ENCODE results near the gene SLC17A9.

SLC17A9 gene

GRCh38 chr20:62914970-62915457, 37.5 kb upstream of the SLC17A9 start:
- Histone ChIP-seq H3K4me3 (ENCODE audit: insufficient read length, low read depth) (no peak overlapping the region), H3K27me3 (ENCODE audit: insufficient read depth, insufficient read length) (no peaks in the 10 kb centered on the region), H3K4me1 (ENCODE audit: insufficient read depth, insufficient read length) (peaks cover 3% of the 10 kb centered on the region), H3K36me3 (ENCODE audit: insufficient read depth, insufficient read length, low read length) (peaks cover 50% of the 10 kb centered on the region), H3K9ac (ENCODE audit: insufficient read length, low read depth) (no peak overlapping the region), H3K9me3 (ENCODE audit: insufficient read depth, low read length) (no peaks in the 10 kb centered on the region)
- TF ChIP-seq SUZ12 (IDR thresholded peaks at IDR 0.05; ENCODE audit: extremely low read depth, insufficient read depth, insufficient read length), result no peak
- no peak for TF ChIP-seq YY1 (IDR thresholded peaks at IDR 0.05; ENCODE audit: insufficient read depth, insufficient read length)
- no peak for TF ChIP-seq ZNF274 (IDR thresholded peaks at IDR 0.05; ENCODE audit: low read depth, low read length)
- peak; percentile 67 for DNase-seq (ENCODE audit: low read depth, low spot score)

GRCh38 chr20:62916703-62917476, 35.6 kb upstream of the SLC17A9 start:
- Histone ChIP-seq H3K9ac (ENCODE audit: insufficient read length, low read depth) (no peak overlapping the region), H3K4me3 (ENCODE audit: insufficient read length, low read depth) (no peak overlapping the region), H3K36me3 (ENCODE audit: insufficient read depth, insufficient read length, low read length) (peaks cover 31% of the 10 kb centered on the region), H3K4me1 (ENCODE audit: insufficient read depth, insufficient read length) (peaks cover 5% of the 10 kb centered on the region), H3K27me3 (ENCODE audit: insufficient read depth, insufficient read length) (no peaks in the 10 kb centered on the region), H3K9me3 (ENCODE audit: insufficient read depth, low read length) (no peaks in the 10 kb centered on the region)
- DNase-seq (ENCODE audit: low read depth, low spot score), result no peak
- TF ChIP-seq YY1 (IDR thresholded peaks at IDR 0.05; ENCODE audit: insufficient read depth, insufficient read length), result no peak
- TF ChIP-seq ZNF274 (IDR thresholded peaks at IDR 0.05; ENCODE audit: low read depth, low read length), result no peak
- no peak for TF ChIP-seq SUZ12 (IDR thresholded peaks at IDR 0.05; ENCODE audit: extremely low read depth, insufficient read depth, insufficient read length)

GRCh38 chr20:62917720-62918119, 34.8 kb upstream of the SLC17A9 start:
- DNase-seq (ENCODE audit: low read depth, low spot score), result no peak
- H3K9me3 ChIP-seq (ENCODE audit: insufficient read depth, low read length), result no peaks in the 10 kb centered on the region
- H3K4me1 ChIP-seq (ENCODE audit: insufficient read depth, insufficient read length), result peaks cover 9% of the 10 kb centered on the region
- H3K9ac ChIP-seq (ENCODE audit: insufficient read length, low read depth), result no peak overlapping the region
- H3K27me3 ChIP-seq (ENCODE audit: insufficient read depth, insufficient read length), result no peaks in the 10 kb centered on the region
- TF ChIP-seq ZNF274 (IDR thresholded peaks at IDR 0.05; ENCODE audit: low read depth, low read length) (no peak), YY1 (IDR thresholded peaks at IDR 0.05; ENCODE audit: insufficient read depth, insufficient read length) (no peak), SUZ12 (IDR thresholded peaks at IDR 0.05; ENCODE audit: extremely low read depth, insufficient read depth, insufficient read length) (no peak)
- no peak overlapping the region for H3K4me3 ChIP-seq (ENCODE audit: insufficient read length, low read depth)
- H3K36me3 ChIP-seq (ENCODE audit: insufficient read depth, insufficient read length, low read length), result peaks cover 24% of the 10 kb centered on the region

GRCh38 chr20:62918147-62918546, 34.4 kb upstream of the SLC17A9 start:
- TF ChIP-seq YY1 (IDR thresholded peaks at IDR 0.05; ENCODE audit: insufficient read depth, insufficient read length), result no peak
- no peak for TF ChIP-seq SUZ12 (IDR thresholded peaks at IDR 0.05; ENCODE audit: extremely low read depth, insufficient read depth, insufficient read length)
- TF ChIP-seq ZNF274 (IDR thresholded peaks at IDR 0.05; ENCODE audit: low read depth, low read length), result no peak
- Histone ChIP-seq H3K9ac (ENCODE audit: insufficient read length, low read depth) (no peak overlapping the region), H3K36me3 (ENCODE audit: insufficient read depth, insufficient read length, low read length) (peaks cover 20% of the 10 kb centered on the region), H3K4me1 (ENCODE audit: insufficient read depth, insufficient read length) (peaks cover 9% of the 10 kb centered on the region), H3K27me3 (ENCODE audit: insufficient read depth, insufficient read length) (no peaks in the 10 kb centered on the region), H3K9me3 (ENCODE audit: insufficient read depth, low read length) (no peaks in the 10 kb centered on the region), H3K4me3 (ENCODE audit: insufficient read length, low read depth) (no peak overlapping the region)
- no peak for DNase-seq (ENCODE audit: low read depth, low spot score)

GRCh38 chr20:62918831-62919230, 33.7 kb upstream of the SLC17A9 start:
- peaks cover 9% of the 10 kb centered on the region for H3K4me1 ChIP-seq (ENCODE audit: insufficient read depth, insufficient read length)
- no peaks in the 10 kb centered on the region for H3K9me3 ChIP-seq (ENCODE audit: insufficient read depth, low read length)
- no peaks in the 10 kb centered on the region for H3K27me3 ChIP-seq (ENCODE audit: insufficient read depth, insufficient read length)
- DNase-seq (ENCODE audit: low read depth, low spot score), result no peak
- no peak overlapping the region for H3K4me3 ChIP-seq (ENCODE audit: insufficient read length, low read depth)
- H3K36me3 ChIP-seq (ENCODE audit: insufficient read depth, insufficient read length, low read length), result peaks cover 13% of the 10 kb centered on the region
- no peak overlapping the region for H3K9ac ChIP-seq (ENCODE audit: insufficient read length, low read depth)
- TF ChIP-seq ZNF274 (IDR thresholded peaks at IDR 0.05; ENCODE audit: low read depth, low read length), result no peak
- no peak for TF ChIP-seq YY1 (IDR thresholded peaks at IDR 0.05; ENCODE audit: insufficient read depth, insufficient read length)
- TF ChIP-seq SUZ12 (IDR thresholded peaks at IDR 0.05; ENCODE audit: extremely low read depth, insufficient read depth, insufficient read length), result no peak

- Histone ChIP-seq H3K9ac (ENCODE audit: insufficient read length, low read depth) (no peak overlapping the region), H3K9me3 (ENCODE audit: insufficient read depth, low read length) (no peaks in the 10 kb centered on the region), H3K4me3 (ENCODE audit: insufficient read length, low read depth) (no peak overlapping the region), H3K27me3 (ENCODE audit: insufficient read depth, insufficient read length) (no peaks in the 10 kb centered on the region), H3K4me1 (ENCODE audit: insufficient read depth, insufficient read length) (peaks cover 7% of the 10 kb centered on the region), H3K36me3 (ENCODE audit: insufficient read depth, insufficient read length, low read length) (peaks cover 6% of the 10 kb centered on the region)
- no peak for DNase-seq (ENCODE audit: low read depth, low spot score)
- no peak for TF ChIP-seq YY1 (IDR thresholded peaks at IDR 0.05; ENCODE audit: insufficient read depth, insufficient read length)
- no peak for TF ChIP-seq SUZ12 (IDR thresholded peaks at IDR 0.05; ENCODE audit: extremely low read depth, insufficient read depth, insufficient read length)
- TF ChIP-seq ZNF274 (IDR thresholded peaks at IDR 0.05; ENCODE audit: low read depth, low read length), result no peak
Observed at GRCh38 chr20:62920039-62920645, 32.4 kb upstream of the SLC17A9 start.

GRCh38 chr20:62921119-62921687, 31.3 kb upstream of the SLC17A9 start:
- Histone ChIP-seq H3K27me3 (ENCODE audit: insufficient read depth, insufficient read length) (no peaks in the 10 kb centered on the region), H3K4me3 (ENCODE audit: insufficient read length, low read depth) (no peak overlapping the region), H3K36me3 (ENCODE audit: insufficient read depth, insufficient read length, low read length) (peaks cover 6% of the 10 kb centered on the region), H3K9ac (ENCODE audit: insufficient read length, low read depth) (no peak overlapping the region), H3K9me3 (ENCODE audit: insufficient read depth, low read length) (no peaks in the 10 kb centered on the region), H3K4me1 (ENCODE audit: insufficient read depth, insufficient read length) (peaks cover 7% of the 10 kb centered on the region)
- DNase-seq (ENCODE audit: low read depth, low spot score), result no peak
- TF ChIP-seq YY1 (IDR thresholded peaks at IDR 0.05; ENCODE audit: insufficient read depth, insufficient read length), result no peak
- no peak for TF ChIP-seq SUZ12 (IDR thresholded peaks at IDR 0.05; ENCODE audit: extremely low read depth, insufficient read depth, insufficient read length)
- no peak for TF ChIP-seq ZNF274 (IDR thresholded peaks at IDR 0.05; ENCODE audit: low read depth, low read length)

Data from NT2/D1 (cell line).